Stimulated activated CD4-positive, alpha-beta T cell treated with anti-CD3 and anti-CD28 coated beads, TNF-alpha, amount 100 ng/mL, for 48 hours (primary cell): ENCODE measurements around the gene XPA.
A peak's percentile ranks its signal among the peaks of the same experiment; 100 is the strongest.
"Not testable (repeated sequence)": the region's sequence is repeated elsewhere in the genome, so short reads cannot be mapped to it uniquely, and the experiment has no call there.

Experiments
- DNase-seq, 3 donors: peaks; one replicate each; pipeline ENCODE4 v3.0.0-alpha.2; 2020; ENCODE audit warnings: low read depth in 3 of 3

XPA gene

GRCh38 chr9:97703437-97704344 lies 6.6 kb upstream of the XPA start:
- peak in 2 of 3 donors; percentile 19 to 33 for DNase-seq

- not testable (repeated sequence) for DNase-seq
Measured at GRCh38 chr9:97699824-97700223, 2.7 kb upstream of the XPA start.

DNA sequence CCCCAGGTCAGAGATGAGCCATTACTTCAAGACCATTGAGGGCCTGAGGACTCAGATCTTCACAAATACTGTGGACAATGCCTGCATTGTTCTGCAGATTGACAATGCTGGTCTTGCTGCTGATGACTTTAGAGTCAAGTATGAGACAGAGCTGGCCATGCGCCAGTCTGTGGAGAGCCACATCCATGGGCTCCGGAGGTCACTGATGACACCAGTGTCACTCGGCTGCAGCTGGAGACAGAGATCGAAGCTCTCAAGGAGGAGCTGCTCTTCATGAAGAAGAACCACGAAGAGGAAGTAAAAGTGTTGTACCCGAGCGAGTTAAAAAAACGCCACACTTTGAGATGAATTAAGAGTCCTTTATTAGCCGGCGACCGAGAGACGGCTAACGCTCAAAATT lies 2.1 kb upstream of the XPA start:
- not testable (repeated sequence) for DNase-seq

DNA sequence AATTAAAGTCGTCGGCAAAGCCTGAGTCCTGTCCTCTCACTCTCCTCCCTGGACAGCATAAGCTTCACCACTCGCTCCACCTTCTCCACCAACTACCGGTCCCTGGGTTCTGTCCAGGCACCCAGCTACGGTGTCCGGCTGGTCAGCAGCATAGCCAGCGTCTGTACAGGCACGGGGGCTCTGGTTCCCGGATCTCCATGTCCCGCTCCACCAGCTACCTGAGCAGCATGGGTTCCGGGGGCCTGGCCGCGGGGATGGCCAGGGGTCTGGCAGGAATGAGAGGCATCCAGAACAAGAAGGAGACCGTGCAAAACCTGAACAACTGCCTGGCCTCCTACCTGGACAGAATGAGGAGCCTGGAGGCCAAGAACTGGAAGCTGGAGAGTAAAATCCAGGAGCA lies 1.7 kb upstream of the XPA start:
- DNase-seq = no peak

DNA sequence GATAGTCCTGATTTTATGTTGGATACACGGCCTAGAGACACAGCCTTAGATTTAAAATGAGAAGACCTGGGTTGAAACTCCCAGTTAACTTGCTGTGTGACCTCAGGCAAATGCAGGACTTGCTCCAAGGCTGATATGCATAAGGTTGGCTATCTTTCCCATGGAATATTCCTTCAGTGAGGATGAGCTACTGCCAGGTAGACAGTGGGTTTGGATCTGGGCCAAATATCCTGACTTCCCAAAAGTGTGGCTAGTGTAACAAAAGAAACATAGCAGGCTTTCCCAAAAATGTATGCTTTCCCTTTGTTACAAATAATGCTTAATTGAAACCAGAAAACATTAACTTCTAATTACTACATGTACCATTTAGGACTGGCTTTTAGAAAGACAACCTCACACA lies 697 bp upstream of the XPA start:
- DNase-seq = no peak

GRCh38 chr9:97695995-97696802 lies 941 bp downstream of the XPA start:
- no peak for DNase-seq

DNA sequence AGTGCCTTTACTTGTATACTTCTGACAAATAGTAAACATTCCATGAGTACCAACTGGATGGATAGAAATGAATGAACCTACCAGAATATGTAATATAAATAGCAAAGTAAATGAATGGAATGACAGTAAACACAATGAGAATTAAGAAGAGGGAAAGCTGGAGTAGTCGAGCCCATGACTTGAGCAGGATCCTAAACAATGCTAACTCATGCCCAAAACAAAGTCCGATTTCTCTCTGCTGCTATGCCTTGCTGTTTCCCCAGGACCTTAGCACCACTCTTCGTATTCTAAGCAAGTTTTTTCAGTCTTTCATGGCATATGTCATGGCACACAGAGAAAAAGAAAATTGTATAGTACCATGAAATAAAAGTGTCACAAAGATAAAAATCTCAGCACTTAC lies 1.8 kb downstream of the XPA start:
- no peak for DNase-seq

DNA sequence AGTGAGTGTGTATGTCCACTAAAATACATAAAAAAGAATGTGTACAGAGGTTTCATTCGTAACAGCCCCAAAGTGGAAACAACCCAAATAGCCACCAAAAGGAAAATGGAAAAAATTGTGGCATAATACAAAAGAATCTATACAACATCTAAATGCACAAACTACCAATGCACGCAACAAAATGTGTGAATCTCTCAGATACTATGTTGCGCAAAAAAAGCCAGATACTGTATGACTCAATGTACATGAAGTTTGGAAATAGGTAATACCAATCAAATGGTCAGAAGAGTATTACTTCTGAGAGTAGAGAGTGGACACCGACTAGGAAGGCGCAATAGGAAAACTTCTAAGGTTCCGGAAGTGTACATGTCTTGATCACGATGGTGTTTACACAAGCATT lies 2.4 kb downstream of the XPA start:
- no peak for DNase-seq

- no peak for DNase-seq
Measured at GRCh38 chr9:97689401-97690180, 7.5 kb downstream of the XPA start.

GRCh38 chr9:97688654-97689053 lies 8.5 kb downstream of the XPA start:
- no peak for DNase-seq

DNA sequence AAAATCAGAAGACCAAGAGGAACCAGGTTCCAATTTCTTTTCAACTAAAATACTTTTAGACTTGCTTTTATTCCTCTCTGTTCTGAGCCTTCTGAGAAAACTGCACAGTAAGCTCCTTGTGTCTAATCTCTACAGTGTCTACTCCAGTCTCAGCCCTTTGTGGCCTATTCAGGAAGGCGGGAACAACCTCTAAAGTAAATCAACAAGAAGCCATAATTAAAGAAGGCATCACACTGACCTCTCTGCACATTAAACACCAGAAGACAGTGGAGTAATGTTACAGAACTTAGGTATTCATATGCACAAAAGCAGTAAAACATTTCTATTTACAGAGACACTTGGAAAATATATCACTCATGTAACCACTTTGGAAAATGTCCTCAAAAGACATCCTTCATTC lies 14.9 kb downstream of the XPA start:
- DNase-seq = no peak

DNA sequence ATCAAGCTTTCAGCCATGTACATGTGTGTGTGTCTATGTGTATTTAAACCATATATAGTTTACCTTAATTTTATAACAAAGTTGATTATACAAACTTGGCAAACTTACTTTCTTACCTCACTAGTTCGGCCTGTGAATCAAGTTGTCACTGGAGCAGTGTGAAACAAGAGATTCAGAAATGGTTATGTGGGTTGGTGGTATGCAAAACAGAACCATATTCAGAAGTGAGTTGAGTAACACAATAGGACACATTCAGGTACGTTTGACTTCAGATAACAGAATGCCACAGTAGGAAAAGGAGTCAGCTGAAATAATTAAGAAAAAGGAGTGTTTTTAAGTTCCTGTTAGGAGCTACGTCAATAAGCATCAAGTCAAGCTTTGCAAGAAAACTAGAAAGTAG lies 21.5 kb downstream of the XPA start:
- no peak for DNase-seq

- DNase-seq = no peak
Measured at GRCh38 chr9:97673922-97674321, 23.2 kb downstream of the XPA start.

- no peak for DNase-seq
Measured at GRCh38 chr9:97672403-97672802, 24.7 kb downstream of the XPA start.

DNA sequence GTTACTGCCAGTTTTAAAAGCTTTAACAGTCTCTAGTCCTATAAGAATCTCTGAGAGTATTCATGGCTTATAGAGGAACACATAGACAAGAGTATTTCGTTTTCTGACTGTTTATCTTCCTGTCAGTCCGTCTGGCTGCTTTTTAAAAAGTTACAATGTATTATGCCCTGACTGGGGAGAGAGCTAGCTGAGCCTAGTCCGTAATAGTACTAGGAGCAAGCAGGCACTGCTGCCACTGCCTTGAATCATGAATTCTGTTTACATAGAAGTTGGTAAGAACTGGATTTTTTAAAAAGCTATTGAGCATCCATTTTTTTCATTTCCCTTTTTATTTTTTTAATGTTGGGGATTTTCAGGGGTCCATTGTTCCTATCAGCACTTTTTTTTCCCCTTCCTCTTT lies 26.6 kb downstream of the XPA start:
- no peak for DNase-seq

DNA sequence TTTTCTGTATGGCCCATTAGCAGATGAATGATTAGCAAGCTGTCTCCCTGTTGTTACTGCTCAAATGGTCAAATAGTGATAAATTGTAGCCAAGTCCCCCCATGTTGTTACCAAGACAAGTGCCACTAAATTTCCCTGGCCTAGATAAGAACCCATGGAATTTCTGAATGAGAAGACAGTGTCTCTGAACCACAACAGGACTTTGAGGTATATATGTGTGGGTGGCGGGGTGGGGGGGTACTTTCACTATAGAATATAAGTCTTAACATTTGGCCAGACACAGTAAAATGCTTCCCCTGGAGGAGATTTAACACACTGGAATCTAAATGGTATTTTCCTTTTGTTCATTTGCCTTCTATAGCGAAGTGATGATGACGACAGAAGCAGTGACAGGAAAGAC lies 28.7 kb downstream of the XPA start:
- DNase-seq = no peak

DNA sequence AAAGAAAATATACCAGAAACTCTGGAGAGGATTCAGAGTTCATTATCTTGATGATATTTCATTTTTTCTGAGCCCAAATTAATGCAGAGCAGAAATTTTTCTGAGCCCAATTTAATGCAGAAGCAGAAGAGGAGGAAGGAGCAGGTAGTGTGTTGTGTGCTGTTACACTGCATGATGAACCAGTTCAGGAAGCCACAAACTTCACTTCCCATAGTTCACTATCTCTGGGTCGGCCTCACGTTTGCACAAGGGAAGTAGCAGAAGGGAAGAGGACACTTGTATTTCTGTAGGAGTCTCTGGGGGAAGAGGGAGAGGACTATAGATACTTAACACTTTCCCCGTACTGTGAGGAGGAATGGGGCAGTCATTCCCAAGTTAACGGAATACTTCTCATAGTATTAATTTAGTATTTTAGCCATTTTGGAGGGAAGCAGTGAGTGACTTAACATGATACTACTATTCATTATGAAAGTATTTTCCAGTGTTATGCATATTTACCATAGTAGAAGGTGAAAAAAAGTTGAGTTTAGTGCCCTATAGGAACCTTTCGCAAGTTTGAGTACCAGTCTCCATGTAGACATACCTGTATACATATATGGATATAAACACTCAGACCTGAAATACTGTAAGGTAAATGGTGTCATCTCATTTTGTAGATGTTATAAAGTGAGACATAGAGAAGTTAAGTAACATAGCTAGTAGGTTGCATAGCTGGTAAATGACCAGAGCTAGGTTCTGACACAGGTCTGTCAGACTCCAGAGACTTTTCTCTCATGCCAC lies 30.0 kb downstream of the XPA start:
- DNase-seq = no peak

GRCh38 chr9:97665742-97666141 lies 31.4 kb downstream of the XPA start:
- DNase-seq = no peak

- DNase-seq = no peak
Measured at GRCh38 chr9:97660847-97661246, 36.3 kb downstream of the XPA start.

- DNase-seq = no peak
Measured at GRCh38 chr9:97660340-97660739, 36.8 kb downstream of the XPA start.

DNA sequence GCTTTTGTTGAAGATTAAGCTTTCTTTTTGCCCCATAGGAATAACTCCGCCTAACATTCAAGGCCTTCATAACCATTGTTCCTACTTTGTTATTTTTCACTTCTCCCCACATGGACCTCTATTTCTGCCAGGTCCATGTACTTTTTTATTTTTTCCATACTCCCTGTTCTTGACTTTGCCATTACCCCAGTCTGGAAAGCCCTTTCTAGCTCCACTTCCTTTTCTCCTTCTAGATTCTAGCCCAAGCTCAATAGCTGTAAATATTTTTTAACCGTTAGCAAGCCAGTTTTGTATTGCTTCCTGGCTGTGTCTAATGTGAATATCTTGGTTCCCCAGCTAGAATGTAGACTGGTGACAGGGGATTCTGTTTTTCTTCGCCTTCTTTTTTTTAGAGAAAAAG lies 37.4 kb downstream of the XPA start:
- DNase-seq = no peak
